ENCODE results near the gene TRIM2.
"Not testable (repeated sequence)": the region's sequence is repeated elsewhere in the genome, so short reads cannot be mapped to it uniquely, and the experiment has no call there.

Gene TRIM2

GRCh38 chr4:153204247-153204671 lies at the start of gene TRIM2:
Gene TRIM2 (plus strand): TSS chr4:153204443. CDS start chr4:153204531, 88 bp downstream.
- DNase-seq = no peak

GRCh38 chr4:153155686-153156085 lies 48.6 kb upstream of the TRIM2 start:
- DNase-seq = no peak

- no peak for DNase-seq
Measured at GRCh38 chr4:153156263-153156662, 48.0 kb upstream of the TRIM2 start.

GRCh38 chr4:153156721-153157120 lies 47.5 kb upstream of the TRIM2 start:
- DNase-seq = no peak

GRCh38 chr4:153159016-153159415 lies 45.2 kb upstream of the TRIM2 start:
- no peak for DNase-seq

GRCh38 chr4:153159728-153160221 lies 44.5 kb upstream of the TRIM2 start:
- DNase-seq = no peak

GRCh38 chr4:153160821-153161220 lies 43.4 kb upstream of the TRIM2 start:
- DNase-seq = no peak

GRCh38 chr4:153161226-153161963 lies 42.8 kb upstream of the TRIM2 start:
- no peak for DNase-seq

- DNase-seq = not testable (repeated sequence)
Measured at GRCh38 chr4:153165236-153165635, 39.0 kb upstream of the TRIM2 start.

- no peak for DNase-seq
Measured at GRCh38 chr4:153166716-153167501, 37.3 kb upstream of the TRIM2 start.

GRCh38 chr4:153169776-153170175 lies 34.5 kb upstream of the TRIM2 start:
- no peak for DNase-seq

- no peak for DNase-seq
Measured at GRCh38 chr4:153170407-153170806, 33.8 kb upstream of the TRIM2 start.

GRCh38 chr4:153174821-153175567 lies 29.2 kb upstream of the TRIM2 start:
- no peak for DNase-seq

GRCh38 chr4:153176938-153177337 lies 27.3 kb upstream of the TRIM2 start:
- DNase-seq = no peak

- no peak for DNase-seq
Measured at GRCh38 chr4:153177841-153178240, 26.4 kb upstream of the TRIM2 start.

- DNase-seq = no peak
Measured at GRCh38 chr4:153179100-153179499, 25.1 kb upstream of the TRIM2 start.

GRCh38 chr4:153181293-153181692 lies 22.9 kb upstream of the TRIM2 start:
- DNase-seq = no peak

- DNase-seq = no peak
Measured at GRCh38 chr4:153181700-153182099, 22.5 kb upstream of the TRIM2 start.

GRCh38 chr4:153183146-153183545 lies 21.1 kb upstream of the TRIM2 start:
- DNase-seq = no peak

- DNase-seq = no peak
Measured at GRCh38 chr4:153185331-153185852, 18.9 kb upstream of the TRIM2 start.

GRCh38 chr4:153186046-153186728 lies 18.1 kb upstream of the TRIM2 start:
- DNase-seq = no peak

- no peak for DNase-seq
Measured at GRCh38 chr4:153189016-153189801, 15.0 kb upstream of the TRIM2 start.

Measured in NCI-H187 treated with DMSO at 0.1 percent for 48 hours (cell line).